ENCODE results near the gene SCARB1.
A peak's percentile ranks its signal among the peaks of the same experiment; 100 is the strongest.

SCARB1 gene

GRCh38 chr12:124749725-124750124 is 113.9 kb downstream of the SCARB1 start:
- DNase-seq (ENCODE audit: low spot score) (no peak), FAIRE-seq (no peak)

DNA sequence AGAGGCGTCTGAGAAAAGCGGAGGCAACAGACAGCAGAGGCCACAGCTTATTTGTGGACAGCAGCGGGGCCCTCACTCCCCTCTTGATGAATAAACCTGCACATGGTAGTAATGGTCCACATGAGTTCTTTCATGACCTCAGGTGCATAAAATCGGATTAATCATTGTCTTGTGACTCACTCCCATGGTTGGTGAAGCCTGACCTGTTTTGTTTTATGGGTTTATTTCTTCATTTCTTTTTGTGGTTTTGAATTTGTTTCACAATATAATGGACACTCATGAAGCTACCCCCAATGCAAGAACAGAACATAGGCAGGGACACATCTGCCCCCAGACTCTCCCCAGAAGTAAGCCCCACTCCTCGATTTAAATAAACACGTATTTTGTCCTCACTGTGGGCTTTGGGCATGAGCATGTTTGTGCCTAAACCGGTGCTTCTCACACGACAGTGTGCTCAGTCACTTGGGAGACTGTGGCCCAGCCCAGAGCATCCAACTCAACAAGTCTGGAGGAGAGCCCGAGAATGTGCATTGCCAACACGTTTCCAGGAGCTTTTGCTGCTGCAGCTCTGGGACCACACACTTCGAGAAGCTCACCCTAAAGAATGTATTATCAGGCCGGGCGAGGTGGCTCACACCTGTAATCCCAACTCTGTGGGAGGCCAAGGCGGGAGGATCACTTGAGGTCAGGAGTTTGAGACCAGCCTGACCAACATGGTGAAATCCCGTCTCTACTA is 116.1 kb downstream of the SCARB1 start:
- DNase-seq (ENCODE audit: low spot score): peak; percentile 84
- peak; percentile 59 for FAIRE-seq

DNA sequence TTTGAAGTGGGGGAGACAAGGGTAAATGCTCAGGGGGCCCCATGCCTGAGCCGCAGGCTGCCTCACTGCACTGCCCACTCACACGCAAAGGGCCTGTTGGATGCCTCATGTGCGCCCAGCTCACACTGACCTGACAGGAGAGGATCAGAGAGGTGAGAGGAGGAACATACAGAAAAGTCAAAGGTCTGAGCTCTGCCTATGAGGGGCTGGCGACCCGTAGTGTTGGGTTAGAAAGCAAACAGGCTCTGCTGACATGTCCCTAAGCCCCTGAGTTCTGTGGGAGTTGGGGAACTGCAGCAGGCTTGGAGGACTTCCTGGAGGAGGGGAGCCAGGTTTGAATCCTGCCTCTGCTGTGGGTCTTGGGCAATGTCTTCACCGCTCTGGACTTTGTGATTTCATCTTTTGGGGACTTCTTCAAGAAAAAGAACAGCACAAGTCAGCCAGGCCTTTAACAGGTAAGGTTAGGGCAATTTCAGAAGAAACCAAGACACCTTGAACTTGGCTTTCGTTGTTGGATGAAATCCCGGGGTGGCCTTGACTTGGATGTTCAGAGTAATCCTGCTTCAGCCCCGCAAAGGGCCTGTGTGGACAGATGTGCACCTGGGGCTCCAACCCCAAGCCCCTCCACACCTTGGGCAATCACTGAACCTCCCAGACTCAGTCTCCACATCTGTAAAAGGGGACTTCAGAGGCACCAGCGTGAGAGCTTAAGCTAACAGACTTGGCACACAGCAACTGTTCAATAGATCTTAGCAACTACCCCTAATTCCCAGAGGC is 116.8 kb downstream of the SCARB1 start:
- no peak for FAIRE-seq
- DNase-seq (ENCODE audit: low spot score): no peak

DNA sequence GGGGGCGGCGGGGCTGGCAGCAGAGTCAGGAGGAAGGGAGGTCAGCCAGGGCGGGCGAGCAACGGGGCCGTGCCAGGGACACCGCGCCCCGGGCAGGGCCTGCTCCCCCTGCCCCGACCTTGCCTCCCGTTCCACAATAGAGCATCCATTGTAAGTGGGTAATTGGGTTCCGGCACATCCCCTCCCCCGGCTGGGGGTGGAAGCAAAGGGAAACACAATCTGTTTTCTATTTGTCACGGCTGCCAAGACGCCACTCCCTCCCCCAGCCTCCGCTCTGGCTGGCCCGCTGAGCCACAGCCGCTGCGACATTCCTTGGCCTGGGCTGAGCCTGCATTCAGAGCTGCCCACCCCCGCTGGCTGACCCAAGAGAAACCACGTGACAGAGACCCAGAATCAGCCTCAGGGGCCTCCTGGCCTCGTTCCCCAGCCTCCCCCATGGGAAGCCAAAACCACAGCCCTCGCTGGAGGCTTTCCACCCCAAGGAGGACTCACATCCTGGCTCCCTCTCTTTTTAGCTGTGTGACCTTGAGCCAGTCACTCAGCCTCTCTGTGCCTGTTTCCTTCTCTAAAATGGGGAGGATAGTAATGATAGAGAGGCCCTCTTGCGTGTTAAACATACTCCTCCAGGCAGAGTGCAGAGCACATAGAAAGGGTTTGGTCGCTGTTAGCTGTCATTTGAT is 117.6 kb downstream of the SCARB1 start:
- peak; percentile 99 for FAIRE-seq
- peak; percentile 94 for DNase-seq (ENCODE audit: low spot score)

GRCh38 chr12:124745465-124745890 is 118.2 kb downstream of the SCARB1 start:
- DNase-seq (ENCODE audit: low spot score) (no peak), FAIRE-seq (no peak)

DNA sequence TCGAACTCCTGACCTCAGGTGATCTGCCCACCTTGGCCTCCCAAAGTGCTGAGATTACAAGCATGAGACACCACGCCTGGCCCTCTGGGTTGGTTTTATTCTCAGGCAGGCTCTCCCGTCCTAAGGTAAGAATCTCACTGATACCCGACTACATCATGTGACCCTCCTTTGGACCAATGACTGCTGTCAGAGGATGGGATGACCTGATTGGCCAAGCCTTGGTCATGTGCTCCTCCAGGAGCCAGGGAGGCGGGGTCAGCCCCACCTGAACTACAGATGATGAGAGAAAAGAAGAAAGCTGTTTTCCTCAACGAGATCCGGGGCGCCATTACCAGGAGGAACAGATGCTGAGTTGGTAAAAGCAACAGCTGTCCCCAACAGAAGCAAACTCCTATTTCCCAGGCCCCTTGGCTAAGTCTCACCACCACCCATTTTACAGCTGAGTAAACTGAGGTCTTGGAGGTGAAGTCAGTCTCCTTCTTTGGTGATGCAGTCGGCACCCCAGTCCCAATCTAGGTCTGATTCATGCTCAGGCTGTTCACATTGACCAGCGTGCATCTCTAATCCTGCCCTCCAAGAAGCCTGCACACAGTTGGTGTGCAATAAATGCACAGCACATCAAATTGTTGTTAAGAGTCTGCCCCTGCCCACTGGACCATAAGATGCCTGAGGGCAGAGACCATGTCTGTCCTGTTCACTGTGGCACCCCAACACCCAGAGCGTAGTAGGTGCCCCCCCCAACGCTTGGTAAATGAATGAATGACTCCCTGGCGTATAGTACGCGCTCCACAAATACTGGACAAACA is 118.8 kb downstream of the SCARB1 start:
- no peak for DNase-seq (ENCODE audit: low spot score)
- no peak for FAIRE-seq

GRCh38 chr12:124744273-124744640 is 119.4 kb downstream of the SCARB1 start:
- FAIRE-seq: no peak
- no peak for DNase-seq (ENCODE audit: low spot score)

GRCh38 chr12:124743479-124744272 is 120.0 kb downstream of the SCARB1 start:
- DNase-seq (ENCODE audit: low spot score): no peak
- FAIRE-seq: no peak

- no peak for DNase-seq (ENCODE audit: low spot score)
- FAIRE-seq: no peak
Observed at GRCh38 chr12:124742678-124743077, 121.0 kb downstream of the SCARB1 start.

- no peak for FAIRE-seq
- DNase-seq (ENCODE audit: low spot score): no peak
Observed at GRCh38 chr12:124742111-124742510, 121.6 kb downstream of the SCARB1 start.

DNA sequence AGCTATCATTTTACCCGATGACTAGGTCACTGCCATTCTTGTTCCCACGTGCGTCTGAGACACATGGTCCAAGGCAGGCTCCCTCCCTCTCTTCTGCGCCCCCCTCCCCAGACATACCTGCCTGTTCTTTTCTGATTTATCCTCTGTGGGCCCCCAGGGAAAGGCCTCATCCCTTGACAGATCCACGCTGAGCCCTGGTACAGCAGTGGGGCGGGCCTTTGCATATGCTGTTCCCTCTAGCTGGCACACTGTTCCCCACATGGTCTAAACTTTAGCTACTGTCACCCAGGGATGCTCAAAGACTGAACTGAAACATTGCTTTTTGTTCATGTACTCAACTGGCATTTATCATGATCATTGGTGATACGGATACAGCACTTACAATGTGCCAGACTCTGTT is 122.5 kb downstream of the SCARB1 start:
- DNase-seq (ENCODE audit: low spot score): no peak
- no peak for FAIRE-seq

- FAIRE-seq: peak; percentile 74
- peak; percentile 88 for DNase-seq (ENCODE audit: low spot score)
Observed at GRCh38 chr12:124740691-124741137, 123.0 kb downstream of the SCARB1 start.

DNA sequence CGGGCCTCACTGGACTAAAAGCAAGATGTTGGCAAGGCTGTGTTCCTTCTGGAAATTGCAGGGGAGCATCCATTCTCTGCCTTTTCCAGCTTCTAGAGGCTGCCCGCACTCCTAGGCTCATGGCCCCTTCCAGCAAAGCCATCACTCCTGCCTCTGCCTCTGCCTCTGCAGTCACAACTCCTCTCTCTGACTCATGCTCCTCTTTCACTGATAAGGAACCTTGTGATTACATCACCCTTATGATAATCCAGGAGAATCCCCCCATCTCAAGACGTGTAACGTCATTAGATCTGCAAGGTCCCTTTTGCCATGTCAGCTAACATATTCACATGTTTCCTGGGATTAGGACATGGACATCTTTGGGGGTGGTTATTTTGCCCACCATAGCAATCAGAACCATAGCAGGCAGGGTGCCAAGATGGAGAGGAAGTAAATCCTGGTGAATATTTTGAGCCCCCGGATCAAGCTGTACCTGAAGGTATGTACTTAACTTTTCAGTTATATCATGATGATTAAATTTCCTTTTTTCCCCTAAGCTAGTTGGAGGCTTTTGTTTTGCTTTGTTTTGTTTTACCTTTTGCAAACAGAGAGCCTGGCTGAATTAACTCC is 123.6 kb downstream of the SCARB1 start:
- FAIRE-seq (peak; percentile 79), DNase-seq (ENCODE audit: low spot score) (no peak)

DNA sequence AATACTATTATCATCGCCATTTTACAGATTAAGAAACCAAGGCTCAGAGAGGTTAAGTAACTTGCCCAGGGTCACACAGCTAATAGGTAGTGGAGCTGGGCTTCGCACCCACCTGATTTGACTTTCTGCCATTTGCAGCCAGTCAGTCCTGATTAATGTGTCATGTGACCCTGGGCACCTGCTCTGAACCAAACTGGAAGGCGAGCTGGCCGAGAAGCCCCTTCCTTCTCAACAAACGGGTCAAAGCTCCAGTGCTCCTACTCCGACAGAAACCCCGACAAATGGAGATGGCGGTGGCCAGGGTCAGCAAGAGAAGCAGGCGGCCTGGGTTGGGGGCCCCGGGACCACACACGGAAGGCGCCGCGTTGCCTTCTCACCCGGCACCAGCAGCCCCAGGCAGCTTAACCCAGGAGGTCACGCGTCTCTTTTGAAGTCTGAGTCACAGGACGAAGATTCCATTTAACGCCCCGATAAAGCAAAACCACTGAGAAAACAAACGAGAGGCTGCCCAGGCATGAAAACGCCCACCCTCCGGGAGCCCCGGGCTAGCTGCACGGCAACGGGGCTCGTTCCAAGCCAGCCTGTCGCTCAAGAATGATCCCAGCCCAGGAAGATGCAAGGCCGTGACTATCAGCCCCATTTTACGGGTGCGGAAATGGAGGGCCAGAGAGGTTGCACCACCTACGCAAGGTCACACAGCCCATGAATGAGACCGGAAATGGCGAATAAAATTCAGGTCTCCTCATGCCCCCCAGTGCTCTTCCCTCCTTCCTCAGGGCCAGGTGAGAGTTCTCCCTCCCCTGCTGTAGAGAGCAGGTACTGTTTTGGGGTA is 124.8 kb downstream of the SCARB1 start:
- FAIRE-seq: peak; percentile 9

DNA sequence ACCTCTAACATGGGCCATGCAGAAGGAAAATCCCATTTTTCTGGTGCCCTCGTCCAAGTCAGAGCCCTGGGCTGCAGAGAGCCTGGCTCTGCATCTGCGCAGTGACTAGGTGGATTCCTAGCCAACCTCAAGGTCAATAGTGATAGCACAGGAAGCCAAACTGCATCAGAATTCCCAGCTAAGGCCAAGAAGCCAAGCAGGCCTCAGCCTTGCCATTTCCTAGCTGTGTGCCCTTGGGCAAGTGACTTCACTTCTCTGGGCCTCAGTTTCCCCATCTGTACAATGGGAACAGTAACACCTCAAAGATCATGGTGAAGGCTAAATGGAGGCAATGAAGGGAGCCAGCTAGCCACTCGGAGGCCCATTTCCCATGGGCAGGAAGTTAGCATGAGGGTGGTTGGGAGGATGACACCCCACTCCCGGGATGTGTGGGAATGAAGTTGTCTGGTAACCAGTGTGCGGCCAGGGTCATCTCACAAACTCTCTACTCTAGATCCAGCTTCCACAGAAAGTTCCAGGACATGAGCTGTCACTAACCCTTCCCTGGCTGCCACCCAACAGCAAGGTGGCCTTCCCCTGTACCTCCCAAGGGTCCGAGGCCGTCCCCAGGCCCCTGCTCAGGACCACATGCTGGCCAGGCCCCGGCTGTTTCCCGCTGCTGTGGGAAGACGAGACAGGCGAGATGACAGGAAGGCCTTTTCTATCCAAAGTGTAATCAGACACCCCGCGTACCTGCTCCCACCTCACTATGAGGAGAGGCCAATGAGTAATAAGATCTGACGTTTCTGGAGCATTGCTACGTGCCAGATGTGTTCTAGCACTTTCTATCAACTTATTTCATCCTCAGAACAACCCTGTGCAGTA is 125.7 kb downstream of the SCARB1 start:
- FAIRE-seq (peak; percentile 77), DNase-seq (ENCODE audit: low spot score) (no peak)

More for the DNA sequence above, 124.8 kb downstream of the SCARB1 start:
- DNase-seq (ENCODE audit: low spot score): peak; percentile 61

DNA sequence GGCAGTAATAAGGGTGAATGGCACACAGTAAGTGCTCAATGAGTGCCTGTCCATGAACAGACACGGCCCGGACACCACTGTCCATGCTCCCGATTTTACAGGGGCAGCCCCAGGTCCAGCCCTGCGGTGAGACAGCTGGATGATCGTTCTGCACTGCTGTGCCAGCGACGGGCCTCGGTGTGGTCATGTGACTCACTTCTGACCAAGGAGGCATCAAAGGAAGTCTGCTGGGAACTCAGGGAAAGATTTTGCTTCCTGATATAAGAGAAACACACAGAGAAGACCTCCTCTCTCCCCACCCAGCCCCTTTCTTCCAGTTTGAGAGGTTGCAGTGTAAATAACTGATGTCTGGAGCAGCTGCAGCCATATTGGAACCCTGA is 126.6 kb downstream of the SCARB1 start:
- FAIRE-seq (peak; percentile 58), DNase-seq (ENCODE audit: low spot score) (peak; percentile 65)

GRCh38 chr12:124736115-124737039 is 127.3 kb downstream of the SCARB1 start:
- no peak for DNase-seq (ENCODE audit: low spot score)
- peak; percentile 74 for FAIRE-seq

Measured in urothelium cell line (cell line).